GM18499 (cell line): ENCODE results near the gene PLB1.
"Not testable (repeated sequence)": the region's sequence is repeated elsewhere in the genome, so short reads cannot be mapped to it uniquely, and the experiment has no call there.

Source experiments
- ATAC-seq: cut with Tn5 transposase; IDR thresholded peaks from one replicate; pipeline ENCODE4 v1.9.1; 2021; ENCODE audit warnings: moderate number of reproducible peaks; ENCODE audit not compliant: insufficient read depth, unreplicated experiment

Gene PLB1

DNA sequence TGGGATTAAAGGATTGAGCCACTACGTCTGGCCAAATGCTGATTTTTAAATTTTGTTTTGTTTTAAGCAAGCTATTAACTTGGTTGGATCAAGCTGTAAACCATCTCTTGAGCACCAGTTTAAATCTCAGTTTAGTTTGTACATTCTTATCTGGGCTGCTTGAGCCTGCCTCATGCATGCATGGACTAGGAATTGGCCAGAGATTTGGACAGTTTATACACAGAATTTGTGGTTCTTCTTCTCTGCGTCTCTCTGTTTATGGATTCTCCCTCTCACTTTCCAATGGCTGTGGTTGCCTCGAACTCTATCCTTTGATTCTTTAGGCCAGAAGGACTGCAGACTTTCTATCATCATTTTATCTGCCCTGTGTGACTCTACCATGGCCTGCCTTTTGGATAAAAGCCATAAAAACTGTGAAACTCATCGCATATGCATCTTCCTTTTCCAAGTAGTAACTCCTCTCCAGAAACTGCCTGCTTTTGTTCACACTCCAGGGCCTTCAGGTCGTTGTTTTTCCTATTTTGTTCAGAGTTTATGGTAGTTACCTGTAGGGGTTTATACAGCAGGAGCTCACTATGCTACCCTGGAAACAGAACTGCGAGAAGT lies 32.5 kb upstream of the PLB1 start:
- ATAC-seq: no peak

DNA sequence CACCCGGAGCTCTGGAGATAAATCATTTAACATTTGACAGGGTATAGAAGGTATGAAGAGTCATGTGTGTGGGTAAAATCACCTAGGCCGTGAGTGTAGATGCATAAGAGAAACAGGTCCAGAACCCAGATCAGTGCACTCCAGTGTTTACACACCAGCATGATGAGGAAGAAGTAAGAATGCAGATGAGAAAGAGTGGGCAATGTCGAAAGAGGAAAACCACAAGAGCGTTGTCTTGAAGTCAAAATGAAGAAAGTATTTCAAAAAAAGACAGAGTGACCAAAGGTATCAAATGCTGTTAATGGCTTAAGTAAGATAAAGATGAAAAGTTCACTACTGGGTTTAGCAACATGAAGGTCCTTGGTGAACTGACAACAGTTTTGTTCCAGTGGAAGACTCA lies 32.0 kb upstream of the PLB1 start:
- ATAC-seq: no peak

DNA sequence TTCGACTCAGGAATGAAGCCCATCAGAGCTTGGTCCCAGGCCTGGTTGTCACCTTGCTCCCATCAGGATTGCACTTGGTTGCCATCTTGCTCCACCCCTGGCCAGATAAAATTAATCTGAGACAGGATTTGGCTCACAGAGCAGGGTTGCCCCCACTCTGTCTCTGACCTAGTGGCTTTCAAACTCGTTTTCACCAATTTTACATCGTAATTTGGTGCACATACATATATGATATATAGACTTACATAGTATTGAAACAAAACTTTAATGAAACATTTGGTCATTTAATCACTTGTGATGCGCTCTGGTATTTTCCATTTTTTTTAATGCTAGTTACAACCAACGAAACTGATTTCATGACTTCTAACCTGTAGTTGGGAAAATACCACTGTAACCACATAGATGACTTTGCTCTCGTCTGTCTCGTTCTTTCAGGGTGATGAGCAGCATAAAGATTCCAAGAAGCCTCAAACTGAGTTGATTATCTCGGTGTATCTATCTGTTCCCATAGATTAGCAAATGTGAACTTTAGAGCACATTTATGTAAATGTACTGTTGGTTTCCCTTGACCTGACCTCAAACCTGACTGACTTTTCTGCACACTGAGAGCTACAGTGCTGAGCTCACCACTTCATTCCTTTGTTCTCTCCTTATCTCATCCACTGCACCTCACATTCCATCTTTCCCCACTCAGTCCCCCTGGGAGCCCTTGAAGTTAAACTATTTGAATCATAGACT lies 30.5 kb upstream of the PLB1 start:
- no peak for ATAC-seq

DNA sequence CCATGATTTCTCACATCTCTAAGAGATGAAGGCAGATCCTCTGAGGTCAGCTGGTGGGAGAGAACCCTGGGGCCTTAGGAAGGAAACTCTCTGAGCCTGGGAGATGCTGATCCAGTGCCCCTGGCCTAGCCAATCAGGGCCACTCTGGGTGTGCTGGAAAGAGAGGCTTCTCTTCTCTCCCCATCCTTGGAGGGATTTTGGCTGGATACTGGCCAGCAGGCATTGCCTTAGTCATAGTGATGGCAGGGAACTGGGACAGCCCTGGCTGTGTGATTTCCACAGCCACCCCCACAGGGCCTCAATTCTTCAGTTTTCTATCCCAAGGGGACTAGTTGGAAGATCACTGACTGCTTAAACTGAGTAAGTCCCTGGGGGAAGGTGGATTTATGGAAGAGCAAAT lies 26.6 kb upstream of the PLB1 start:
- ATAC-seq: no peak

DNA sequence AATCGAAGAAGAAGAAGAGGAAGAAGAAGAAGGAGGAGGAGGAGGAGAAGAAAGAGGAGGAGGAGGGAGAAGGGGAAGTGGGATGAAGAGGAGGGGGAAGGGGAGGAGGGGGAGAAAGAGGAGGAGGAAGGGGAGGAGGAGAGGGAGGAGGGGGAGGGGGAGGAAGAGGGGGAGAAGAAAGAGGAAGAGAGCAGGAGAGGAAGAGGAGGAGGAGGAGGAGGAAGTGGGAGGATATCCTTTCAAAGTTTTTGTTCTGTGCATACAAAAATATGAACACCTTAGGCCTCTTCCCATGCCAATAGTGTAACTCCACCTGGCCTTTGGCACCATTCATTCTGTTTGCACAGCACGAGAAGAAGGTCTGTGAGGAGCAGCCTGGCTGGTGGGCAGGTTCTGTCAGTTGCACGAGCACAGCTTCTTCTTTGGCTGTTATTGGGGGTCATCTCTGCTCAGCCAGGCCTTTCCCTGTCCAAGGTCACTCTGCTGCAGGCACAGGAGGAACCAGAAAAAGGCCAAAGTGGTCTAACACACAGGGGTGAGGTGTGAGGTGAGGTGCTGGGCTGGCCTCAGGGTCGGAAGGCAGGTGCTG lies 25.8 kb upstream of the PLB1 start:
- no peak for ATAC-seq

DNA sequence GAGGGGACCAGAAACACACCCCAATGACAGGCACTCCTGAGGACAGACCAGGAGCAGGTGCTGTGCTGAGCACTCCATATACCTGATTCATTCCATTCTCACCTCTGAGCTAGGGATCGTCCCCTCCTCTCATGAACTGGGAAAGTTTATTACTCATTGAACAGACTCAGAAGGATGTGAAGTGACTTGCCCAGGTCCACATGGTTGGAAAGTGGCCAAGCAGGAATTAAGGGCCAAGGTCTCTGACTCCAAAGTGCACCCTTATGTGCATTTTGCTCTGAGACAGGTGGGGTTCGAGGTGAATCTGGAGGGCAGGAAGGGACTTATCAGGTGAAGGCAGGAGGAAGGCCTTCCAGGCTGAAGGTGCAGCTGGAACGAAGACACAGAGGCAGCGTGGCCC lies 25.1 kb upstream of the PLB1 start:
- no peak for ATAC-seq

DNA sequence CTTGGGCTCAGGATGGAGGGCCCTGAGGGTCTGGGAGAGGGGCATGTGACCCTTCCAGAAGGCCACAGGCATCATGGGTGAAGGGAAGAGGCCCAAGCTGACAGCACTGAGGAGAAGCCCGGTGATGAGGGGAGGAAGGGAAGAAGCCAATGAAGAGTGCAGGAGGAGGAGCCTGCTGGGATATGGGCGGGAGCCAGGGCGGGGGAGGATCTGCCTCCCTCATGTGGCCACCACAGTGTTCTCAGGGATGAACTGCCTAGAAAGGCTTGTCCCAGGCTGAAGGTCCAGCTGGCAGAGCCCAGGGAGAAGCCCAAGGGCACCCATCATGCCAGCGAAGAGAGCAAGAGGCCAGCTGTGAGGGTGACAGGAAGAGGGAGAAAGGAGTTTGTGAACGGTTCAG lies 24.6 kb upstream of the PLB1 start:
- no peak for ATAC-seq

DNA sequence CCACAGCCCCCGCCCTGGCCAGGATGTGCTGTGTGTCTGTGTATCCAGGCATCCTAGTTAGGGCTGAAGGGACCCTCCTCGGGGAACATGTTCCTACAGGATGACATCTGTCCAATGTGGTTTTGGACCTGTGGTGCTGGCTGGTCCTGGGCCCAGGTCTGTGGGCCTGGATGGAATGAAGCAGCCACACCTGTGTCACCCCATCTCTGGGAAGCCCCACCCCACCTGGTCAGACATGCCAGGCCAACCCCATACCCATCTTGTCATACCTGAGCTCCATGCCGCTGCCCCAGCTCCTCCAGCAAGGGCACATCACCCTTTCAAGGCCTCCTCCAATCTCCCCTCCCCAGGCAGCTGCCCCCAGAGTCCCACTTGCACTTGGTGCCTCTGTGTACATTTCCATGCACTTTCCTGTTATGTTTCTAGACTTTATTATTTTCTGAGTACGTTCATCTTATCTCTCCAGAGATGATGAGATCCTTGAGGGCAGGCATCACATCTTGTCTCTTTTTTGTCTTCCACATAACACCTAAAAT lies 24.1 kb upstream of the PLB1 start:
- no peak for ATAC-seq

DNA sequence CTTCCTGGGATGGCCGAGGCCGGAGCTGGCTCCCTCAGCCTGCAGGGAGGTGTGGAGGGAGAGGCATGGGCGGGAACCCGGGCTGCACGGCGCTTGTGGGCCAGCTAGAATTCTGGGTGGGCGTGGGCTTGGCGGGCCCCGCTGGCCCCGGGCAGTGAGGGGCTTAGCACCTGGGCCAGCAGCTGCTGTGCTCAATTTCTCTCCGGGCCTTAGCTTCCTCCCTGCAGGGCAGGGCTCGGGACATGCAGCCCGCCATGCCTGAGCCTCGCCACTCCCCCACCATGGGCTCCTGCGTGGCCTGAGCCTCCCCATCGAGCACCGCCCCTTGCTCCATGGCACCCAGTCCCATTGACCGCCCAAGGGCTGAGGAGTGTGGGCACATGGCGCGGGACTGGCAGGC lies 23.2 kb upstream of the PLB1 start:
- ATAC-seq: not testable (repeated sequence)

DNA sequence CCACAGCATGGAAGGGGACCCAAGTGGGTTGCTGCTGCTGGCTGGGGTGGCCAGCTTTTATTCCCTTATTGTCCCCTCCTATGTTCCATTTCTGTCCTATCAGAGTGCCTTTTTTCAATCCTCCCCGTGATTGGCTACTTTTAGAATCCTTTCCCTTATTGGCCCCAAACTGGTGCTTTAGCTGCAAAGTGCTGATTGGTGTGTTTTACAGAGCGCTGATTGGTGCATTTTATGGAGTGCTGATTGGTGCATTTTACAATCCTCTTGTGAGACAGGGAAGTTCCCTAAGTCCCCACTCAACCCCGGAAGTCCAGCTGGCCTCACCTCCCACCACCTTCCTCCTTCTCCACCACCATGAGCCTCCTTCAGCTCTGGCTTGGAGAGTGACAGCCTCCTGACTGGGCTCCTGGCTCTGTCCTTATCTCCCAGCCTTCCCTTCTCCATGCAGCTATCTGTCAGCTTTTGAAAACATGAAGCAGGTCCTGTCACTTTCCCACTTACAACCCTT lies 20.7 kb upstream of the PLB1 start:
- ATAC-seq: no peak

DNA sequence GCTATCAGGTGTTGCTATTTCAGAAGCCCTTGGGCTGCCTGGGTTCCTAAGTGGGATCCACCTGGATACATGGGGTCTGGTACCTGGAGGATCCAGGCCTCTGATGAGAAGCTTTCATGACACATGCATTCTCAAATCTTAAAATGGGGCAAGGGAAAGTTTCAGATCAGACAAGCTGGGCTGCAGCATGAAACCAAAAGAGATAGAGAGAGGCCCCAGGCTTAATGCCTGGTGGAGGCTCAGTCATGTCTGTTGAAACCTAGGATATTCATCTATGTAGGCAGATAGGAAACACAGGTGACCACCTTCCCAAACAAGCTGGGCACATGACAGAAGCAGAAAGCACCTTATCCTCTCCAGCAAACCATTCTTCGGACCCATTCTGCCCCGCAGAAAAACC lies 18.8 kb upstream of the PLB1 start:
- no peak for ATAC-seq

DNA sequence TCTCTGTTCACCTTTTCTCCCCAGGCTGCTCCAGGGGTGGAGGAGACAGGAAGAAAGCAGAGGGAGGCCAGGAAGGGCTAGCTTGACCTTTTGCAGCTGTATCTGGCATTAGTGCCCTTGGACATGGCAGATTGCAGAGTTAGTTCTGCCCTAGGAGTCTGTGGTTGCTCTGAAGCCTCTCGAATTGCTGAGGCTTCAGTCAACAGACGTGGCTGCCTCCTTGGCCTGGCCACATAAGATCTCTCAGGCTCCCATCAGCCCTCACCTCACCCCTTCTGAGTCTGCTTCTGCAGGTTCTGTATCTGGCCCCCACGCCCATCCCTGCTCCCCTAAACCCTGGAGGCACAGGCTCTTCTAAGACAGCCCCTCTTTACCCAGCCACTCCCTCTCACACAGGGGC lies 18.2 kb upstream of the PLB1 start:
- no peak for ATAC-seq

DNA sequence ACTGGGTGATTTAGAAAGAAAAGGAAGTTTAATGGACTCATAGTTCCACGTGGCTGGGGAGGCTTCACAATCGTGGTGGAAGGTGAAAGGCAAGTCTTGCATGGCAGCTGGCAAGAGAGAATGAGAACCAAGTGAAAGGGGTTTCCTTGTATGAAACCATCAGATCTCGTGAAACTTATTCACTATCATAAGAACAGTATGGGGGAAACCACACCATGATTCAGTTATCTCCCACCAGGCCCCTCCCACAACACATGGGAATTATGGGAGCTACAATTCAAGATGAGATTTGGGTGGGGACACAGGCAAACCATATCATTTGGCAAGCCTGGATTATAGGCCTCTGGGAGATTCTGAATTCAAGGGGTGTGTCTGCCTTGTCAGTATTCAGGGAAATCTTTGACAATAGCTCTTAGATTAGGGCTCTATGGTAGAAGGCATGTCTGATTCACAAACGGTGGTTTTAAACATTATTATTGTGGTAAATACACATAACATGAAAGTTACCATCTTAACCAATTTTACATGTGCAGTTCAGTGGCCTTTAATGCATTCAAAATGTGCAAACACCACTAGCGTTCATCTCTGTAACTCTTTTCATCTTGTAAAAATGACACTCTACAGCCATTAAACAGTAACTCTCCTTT lies 15.3 kb upstream of the PLB1 start:
- no peak for ATAC-seq

DNA sequence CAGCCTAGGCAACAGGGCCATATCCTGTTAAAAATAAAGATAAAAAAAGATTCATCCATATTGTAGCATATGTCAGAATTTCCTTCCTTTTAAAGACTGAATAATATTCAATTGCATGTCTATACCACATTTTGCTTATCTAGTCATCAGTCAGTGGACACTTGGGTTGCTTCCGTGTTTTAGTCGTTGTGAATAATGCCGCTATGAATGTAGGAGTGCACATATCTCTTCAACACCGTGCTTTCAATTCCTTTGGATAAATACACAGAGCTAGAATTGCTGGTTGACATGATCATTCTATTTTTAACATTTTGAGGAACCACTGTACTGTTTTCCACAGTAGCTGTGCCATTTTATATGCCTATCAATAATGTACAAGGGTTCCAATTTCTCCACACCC lies 14.0 kb upstream of the PLB1 start:
- no peak for ATAC-seq

DNA sequence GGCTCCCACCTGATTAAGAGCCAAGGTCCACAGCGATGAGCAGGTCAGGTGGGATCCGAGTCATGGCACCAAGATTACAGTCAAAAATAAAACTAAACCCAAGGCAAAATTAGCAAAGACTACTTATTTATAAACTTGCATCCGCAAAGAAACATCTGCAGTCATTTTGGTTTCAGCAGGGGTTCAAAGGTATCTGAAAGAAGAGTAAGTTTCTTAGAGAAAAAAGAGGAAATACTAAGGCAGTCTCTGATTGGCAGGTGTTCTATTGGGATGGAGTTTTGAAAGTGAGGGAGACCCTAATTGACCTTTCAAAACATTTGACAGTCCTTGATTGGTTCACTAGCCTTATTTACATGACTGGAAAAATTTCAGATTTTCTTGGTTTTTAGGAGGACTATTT lies 11.0 kb upstream of the PLB1 start:
- ATAC-seq: no peak

DNA sequence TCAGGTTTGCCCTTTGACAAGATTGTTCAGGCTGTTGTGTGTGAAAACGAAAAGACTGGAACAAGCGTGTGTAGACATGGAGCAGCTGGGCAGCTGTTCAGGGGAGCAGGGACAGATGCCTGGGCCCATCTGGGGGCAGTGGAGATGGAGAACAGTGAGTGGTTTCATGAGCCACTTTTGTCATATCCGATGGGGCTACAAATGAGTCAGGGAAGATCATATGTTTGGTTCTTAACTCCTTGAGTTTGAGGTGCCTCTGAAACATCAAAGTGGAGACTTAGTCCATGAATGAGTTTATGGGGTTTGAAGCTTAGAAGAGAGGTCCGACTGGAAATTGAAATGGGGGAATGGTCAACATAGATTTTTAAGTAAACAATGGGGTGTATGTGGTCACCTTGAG lies 9.3 kb upstream of the PLB1 start:
- ATAC-seq: no peak

DNA sequence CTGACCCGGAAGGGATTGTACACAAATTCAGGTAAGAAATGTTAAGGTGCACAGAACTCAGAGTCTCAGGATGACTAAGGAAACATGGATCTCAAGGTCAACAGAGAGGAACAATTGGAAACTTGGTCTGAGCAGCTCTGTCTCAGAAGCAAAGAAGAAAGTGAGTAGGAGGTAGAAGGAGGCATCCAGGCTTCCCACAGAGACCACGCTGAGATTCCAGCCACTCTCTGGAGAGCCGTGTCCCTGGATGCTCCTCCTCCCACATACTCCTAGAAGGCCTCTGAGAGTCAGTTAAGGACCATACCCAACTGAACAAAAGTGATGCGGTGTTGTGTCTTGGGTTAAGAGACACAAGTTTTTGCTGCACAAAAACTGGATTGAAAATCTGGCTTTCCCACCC lies 8.6 kb upstream of the PLB1 start:
- ATAC-seq: no peak

DNA sequence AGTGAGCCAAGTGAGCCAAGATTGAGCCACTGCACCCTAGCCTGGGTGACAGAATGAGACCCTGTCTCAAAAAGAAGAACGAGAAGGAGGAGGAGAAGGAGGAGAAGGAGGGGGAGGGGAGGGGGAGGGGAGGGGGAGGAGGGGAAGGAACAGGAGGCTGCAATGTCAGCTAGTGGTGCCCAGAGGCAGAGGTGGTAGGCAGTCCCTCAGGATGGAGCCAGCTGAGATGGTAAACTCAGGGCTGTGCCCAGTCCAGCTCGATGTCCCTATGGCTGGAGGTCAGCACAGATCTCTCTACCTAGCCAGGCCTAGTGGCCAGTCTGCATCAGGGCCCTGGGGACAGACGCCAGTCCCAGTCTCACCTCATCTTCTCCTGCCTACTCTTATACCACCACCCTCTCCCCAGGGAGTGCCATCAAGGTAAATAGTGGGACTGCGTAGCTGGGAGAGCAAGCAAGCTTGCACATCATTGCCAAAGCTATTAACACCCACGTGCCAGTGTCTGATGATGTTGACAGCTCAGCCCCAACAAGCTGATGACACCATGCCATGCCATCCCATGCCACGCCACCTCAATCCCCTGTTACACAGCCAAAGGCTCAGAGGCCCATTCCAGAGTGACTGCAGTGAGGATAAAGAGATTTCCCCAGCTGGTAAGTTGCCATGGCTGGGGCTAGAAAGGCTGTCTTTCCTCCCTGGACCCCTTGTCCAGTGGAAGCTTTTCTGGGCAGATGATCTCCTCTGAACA lies 7.6 kb upstream of the PLB1 start:
- no peak for ATAC-seq

DNA sequence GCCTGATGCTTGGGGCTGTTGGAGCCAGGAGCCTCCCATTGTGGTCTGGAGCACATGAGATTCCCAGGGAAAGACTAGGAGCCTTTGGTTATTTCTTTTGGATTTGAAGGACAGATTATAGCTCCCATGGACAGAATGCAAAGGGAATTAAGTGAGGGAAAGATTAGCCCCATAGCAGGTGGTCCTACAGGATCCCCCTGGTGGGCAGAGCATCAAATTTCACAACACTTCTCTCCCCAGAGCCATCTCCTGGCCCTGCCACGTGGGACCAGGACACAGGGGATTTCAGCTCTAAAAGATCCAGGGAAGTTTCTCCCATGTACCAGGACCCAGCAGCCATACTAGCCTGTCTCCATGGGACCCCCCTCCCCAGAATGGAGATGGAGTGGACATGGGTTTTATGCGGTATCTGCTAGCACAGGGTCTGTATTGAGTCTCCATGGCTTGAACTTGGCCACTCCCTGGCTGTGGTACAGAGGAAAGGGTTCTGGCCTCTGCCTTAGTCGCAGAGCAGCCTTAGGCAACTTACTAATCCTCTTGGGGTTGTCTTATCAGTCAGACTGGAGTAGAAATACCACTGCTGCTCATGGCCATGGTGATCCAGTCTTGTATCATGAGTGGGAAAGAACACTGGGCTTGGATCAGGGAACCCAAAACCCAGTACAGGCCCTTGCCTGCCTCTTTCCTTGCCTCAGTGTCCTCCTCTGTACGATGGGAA lies 6.8 kb upstream of the PLB1 start:
- ATAC-seq: no peak

DNA sequence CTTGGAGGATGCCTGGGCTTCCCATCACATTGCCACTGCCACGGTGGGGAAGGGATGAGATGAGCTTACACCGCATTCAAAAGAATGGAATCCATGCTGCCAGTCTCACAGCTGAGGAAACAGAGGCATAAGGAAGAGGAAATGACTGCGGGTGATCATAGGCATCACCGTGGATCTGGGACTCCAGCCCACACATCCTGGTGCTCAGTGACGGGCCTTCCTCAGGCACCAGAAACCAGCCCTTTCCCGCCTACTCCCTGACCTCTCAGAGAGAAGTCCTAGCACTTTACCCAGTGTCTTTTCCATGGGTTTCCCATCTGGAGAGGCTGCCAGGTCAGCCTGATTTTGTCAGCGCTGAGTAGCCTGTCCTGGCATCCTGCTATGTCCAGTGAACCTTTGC lies 5.3 kb upstream of the PLB1 start:
- no peak for ATAC-seq
